Glomerular visceral epithelial cell (primary cell): Measurements from ENCODE around the gene OR5M8.

Source experiments
- DNase-seq: peaks from one replicate; pipeline ENCODE4 v3.0.0-alpha.2; 2016; ENCODE audit errors: extremely low spot score

The OR5M8 gene

GRCh38 chr11:56491270-56491669, at the start of gene OR5M8:
Gene OR5M8 (minus strand): TSS chr11:56491370. CDS start chr11:56491370, 0 bp downstream.
- DNase-seq = no peak

GRCh38 chr11:56533054-56533740, 42.0 kb upstream of the OR5M8 start:
- no peak for DNase-seq

GRCh38 chr11:56531856-56532255, 40.7 kb upstream of the OR5M8 start:
- no peak for DNase-seq

- DNase-seq = no peak
Observed at GRCh38 chr11:56522008-56522407, 30.8 kb upstream of the OR5M8 start.

GRCh38 chr11:56513280-56513679, 22.1 kb upstream of the OR5M8 start:
- no peak for DNase-seq

- no peak for DNase-seq
Observed at GRCh38 chr11:56509439-56509838, 18.3 kb upstream of the OR5M8 start.

- no peak for DNase-seq
Observed at GRCh38 chr11:56497010-56497409, 5.8 kb upstream of the OR5M8 start.

GRCh38 chr11:56495117-56495516, 3.9 kb upstream of the OR5M8 start:
- DNase-seq = no peak

- no peak for DNase-seq
Observed at GRCh38 chr11:56486801-56487200, 4.4 kb downstream of the OR5M8 start.

GRCh38 chr11:56474729-56475235, 16.4 kb downstream of the OR5M8 start:
- DNase-seq = no peak

GRCh38 chr11:56473252-56473651, 17.9 kb downstream of the OR5M8 start, which contains the start of gene OR5M3:
Gene OR5M3 (minus strand): TSS chr11:56473352. CDS start chr11:56470497, 2,855 bp downstream.
- no peak for DNase-seq

GRCh38 chr11:56457076-56457475, 34.1 kb downstream of the OR5M8 start:
- DNase-seq = no peak

- DNase-seq = no peak
Observed at GRCh38 chr11:56453521-56453920, 37.6 kb downstream of the OR5M8 start.
